SJCRH30 (cell line): ENCODE results near the gene DPP4. TPM values are rescaled to one million over a fixed set of nuclear protein-coding genes. Genes with fewer than 3 reads are reported as not detected.

Source experiments
- DNase-seq, 2 experiments: peaks; one replicate each; pipeline ENCODE4 v3.0.0-alpha.2; 2015 to 2020
- H3K27ac ChIP-seq: fragments of 250-450 bp; sonication (Bioruptor Pico); 2 replicates; pipeline ENCODE4 v1.5.1; 2020; ENCODE audit warnings: mild to moderate bottlenecking, moderate library complexity
- H3K27me3 ChIP-seq: fragments of 250-450 bp; sonication (Bioruptor Pico); 2 replicates; pipeline ENCODE4 v1.5.1; 2020; ENCODE audit warnings: mild to moderate bottlenecking, moderate library complexity
- H3K36me3 ChIP-seq: fragments of 250-450 bp; sonication (Bioruptor Pico); 2 replicates; pipeline ENCODE4 v1.5.1; 2020; ENCODE audit warnings: mild to moderate bottlenecking, moderate library complexity
- H3K4me1 ChIP-seq: fragments of 250-450 bp; sonication (Bioruptor Pico); 2 replicates; pipeline ENCODE4 v1.5.1; 2020; ENCODE audit warnings: mild to moderate bottlenecking, moderate library complexity
- H3K4me3 ChIP-seq: fragments of 250-450 bp; sonication (Bioruptor Pico); 2 replicates; pipeline ENCODE4 v1.5.1; 2020; ENCODE audit warnings: mild to moderate bottlenecking, moderate library complexity
- H3K9me3 ChIP-seq: fragments of 250-450 bp; sonication (Bioruptor Pico); replicated peaks from 2 replicates; pipeline ENCODE4 v1.5.1; 2020; ENCODE audit warnings: mild to moderate bottlenecking, moderate library complexity
- total RNA-seq: library from RNA; depleted of rRNA; stranded (reverse); fragments of >200 nt; shearing (Covaris generic); gene quantifications from 2 replicates; pipeline ENCODE4 v1.2.3, GENCODE V29; 2014

The DPP4 gene
- total RNA-seq, 1 experiment from 2014 or later, result not detected

- Histone ChIP-seq H3K4me1 (peaks cover 3% of the 10 kb centered on the region; the same call in 1 of the 2 replicates), H3K4me3 (no peak overlapping the region), H3K27ac (no peak overlapping the region), H3K9me3 (no peaks in the 10 kb centered on the region), H3K27me3 (no peaks in the 10 kb centered on the region), H3K36me3 (no peaks in the 10 kb centered on the region)
- DNase-seq, result no peak
Measured at GRCh38 chr2:162022290-162022945, 51.6 kb downstream of the DPP4 start.

DNA sequence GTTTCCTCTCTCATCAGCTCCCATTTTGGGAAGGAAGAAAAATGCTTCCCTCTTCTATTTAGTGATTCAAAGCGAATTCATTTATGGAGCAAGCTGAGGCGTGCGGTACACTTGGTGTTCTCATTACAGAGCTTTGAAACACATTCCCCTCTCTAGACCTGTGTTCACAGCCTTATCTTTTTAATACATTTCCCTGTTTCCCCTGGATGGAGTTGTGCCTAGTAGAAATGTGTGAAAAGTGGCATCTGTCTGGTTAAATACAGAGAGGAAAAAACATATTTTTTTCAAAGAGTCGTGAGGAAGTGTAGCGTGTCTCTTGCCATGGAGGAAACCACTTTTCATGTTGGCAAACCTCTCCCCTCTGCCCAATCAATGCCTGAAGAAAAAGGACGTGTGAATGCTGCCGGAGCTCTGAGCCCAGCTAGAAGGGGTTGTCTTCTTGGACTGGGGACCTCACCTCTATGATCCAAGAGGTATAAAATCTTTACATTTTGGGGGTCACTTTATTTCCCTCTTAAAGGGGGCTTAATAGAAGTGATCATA is 52.4 kb downstream of the DPP4 start:
- Histone ChIP-seq H3K4me3 (no peak overlapping the region), H3K9me3 (no peaks in the 10 kb centered on the region), H3K27ac (no peak overlapping the region), H3K36me3 (no peaks in the 10 kb centered on the region), H3K27me3 (no peaks in the 10 kb centered on the region), H3K4me1 (peaks cover 3% of the 10 kb centered on the region; the same call in 1 of the 2 replicates)
- DNase-seq, result no peak

DNA sequence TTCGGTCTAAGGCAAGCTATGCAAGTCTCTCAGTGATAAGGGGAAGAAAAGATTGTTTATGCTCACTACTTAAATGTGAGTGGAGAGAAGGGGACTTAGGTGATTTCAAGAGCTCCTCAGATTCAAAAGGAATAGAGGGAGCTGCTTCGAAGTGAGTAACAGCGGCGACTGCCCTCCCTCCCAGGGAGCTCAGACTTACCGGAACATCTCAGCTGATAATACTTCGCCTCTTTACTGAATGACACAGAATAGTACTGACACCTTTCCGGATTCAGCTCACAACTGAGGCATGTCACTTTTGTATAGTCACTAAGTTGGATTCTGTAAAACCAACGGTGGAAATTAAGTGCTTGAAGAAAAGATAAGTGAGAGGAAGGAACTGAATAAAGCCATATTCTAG is 55.5 kb downstream of the DPP4 start:
- Histone ChIP-seq H3K4me3 (no peak overlapping the region), H3K36me3 (no peaks in the 10 kb centered on the region), H3K9me3 (no peaks in the 10 kb centered on the region), H3K27me3 (0 out of 2 replicates have a peak, but pooled peaks cover 5% of the 10 kb centered on the region), H3K27ac (no peak overlapping the region), H3K4me1 (no peaks in the 10 kb centered on the region)
- no peak for DNase-seq

GRCh38 chr2:162017233-162017632 is 56.8 kb downstream of the DPP4 start:
- Histone ChIP-seq H3K4me1 (no peaks in the 10 kb centered on the region), H3K9me3 (no peaks in the 10 kb centered on the region), H3K27me3 (0 out of 2 replicates have a peak, but pooled peaks cover 5% of the 10 kb centered on the region), H3K4me3 (no peak overlapping the region), H3K27ac (no peak overlapping the region), H3K36me3 (no peaks in the 10 kb centered on the region)
- no peak for DNase-seq

DNA sequence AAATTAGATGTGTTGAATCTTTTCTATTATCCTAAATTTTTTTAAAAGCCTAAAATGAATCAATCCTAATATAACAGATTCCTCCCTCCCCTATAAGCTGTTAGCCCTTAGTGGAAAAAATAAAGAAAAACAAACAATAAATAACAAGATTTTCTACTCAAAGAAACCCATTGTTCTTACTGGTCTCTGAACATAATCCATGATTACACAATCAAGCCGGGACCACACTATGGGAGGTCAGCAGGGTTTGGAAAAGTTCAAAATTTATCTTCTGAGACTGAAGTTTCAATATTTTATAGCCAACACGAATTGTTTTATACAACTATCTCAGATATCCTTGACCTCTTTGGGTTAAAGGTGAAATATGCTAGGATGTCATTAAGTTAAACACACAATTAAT is 57.9 kb downstream of the DPP4 start:
- H3K9me3 ChIP-seq, result no peaks in the 10 kb centered on the region
- no peak for DNase-seq
- no peak overlapping the region for H3K4me3 ChIP-seq
- H3K4me1 ChIP-seq, result no peaks in the 10 kb centered on the region
- no peak overlapping the region for H3K27ac ChIP-seq
- H3K27me3 ChIP-seq, result 0 out of 2 replicates have a peak, but pooled peaks cover 5% of the 10 kb centered on the region
- H3K36me3 ChIP-seq, result no peaks in the 10 kb centered on the region

- H3K27me3 ChIP-seq, result 0 out of 2 replicates have a peak, but pooled peaks cover 5% of the 10 kb centered on the region
- DNase-seq, result no peak
- no peaks in the 10 kb centered on the region for H3K4me1 ChIP-seq
Measured at GRCh38 chr2:162014751-162015150, 59.3 kb downstream of the DPP4 start.

GRCh38 chr2:162013514-162014475 is 60.2 kb downstream of the DPP4 start:
- no peak for DNase-seq

More at GRCh38 chr2:162014751-162015150, 59.3 kb downstream of the DPP4 start:
- no peak overlapping the region for H3K4me3 ChIP-seq
- no peak overlapping the region for H3K27ac ChIP-seq
- H3K36me3 ChIP-seq, result no peaks in the 10 kb centered on the region
- no peaks in the 10 kb centered on the region for H3K9me3 ChIP-seq

DNA sequence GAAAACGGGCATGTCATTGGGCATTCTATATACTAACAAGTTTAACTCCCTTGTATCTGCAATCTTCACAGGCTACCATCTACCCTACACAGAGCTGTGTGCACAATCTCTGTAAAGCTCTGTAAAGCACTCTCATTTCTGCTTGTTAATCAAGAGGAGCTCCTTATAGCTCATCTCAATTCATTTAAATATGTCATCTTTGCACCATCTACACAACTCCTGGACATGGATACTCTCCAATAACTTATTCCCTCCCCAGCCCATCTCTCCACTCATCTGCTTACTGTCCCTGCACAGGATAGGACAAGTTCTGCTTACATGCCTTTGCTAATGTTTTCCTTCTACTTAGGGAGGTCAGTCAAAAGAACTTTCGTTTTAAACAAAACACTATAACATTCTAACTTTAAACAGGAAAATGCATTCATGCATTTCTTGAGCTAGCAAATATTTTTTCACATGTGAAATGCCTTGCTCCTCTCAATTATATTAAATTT is 61.4 kb downstream of the DPP4 start:
- no peak overlapping the region for H3K4me3 ChIP-seq
- 0 out of 2 replicates have a peak, but pooled peaks cover 5% of the 10 kb centered on the region for H3K27me3 ChIP-seq
- no peaks in the 10 kb centered on the region for H3K9me3 ChIP-seq
- H3K36me3 ChIP-seq, result no peaks in the 10 kb centered on the region
- H3K4me1 ChIP-seq, result no peaks in the 10 kb centered on the region
- DNase-seq, result no peak
- H3K27ac ChIP-seq, result no peak overlapping the region

More at GRCh38 chr2:162013514-162014475, 60.2 kb downstream of the DPP4 start:
- Histone ChIP-seq H3K4me3 (no peak overlapping the region), H3K27ac (no peak overlapping the region), H3K9me3 (no peaks in the 10 kb centered on the region), H3K36me3 (no peaks in the 10 kb centered on the region), H3K4me1 (no peaks in the 10 kb centered on the region), H3K27me3 (0 out of 2 replicates have a peak, but pooled peaks cover 5% of the 10 kb centered on the region)

- no peak for DNase-seq
- no peaks in the 10 kb centered on the region for H3K36me3 ChIP-seq
- no peak overlapping the region for H3K27ac ChIP-seq
- H3K9me3 ChIP-seq, result no peaks in the 10 kb centered on the region
- H3K4me3 ChIP-seq, result no peak overlapping the region
- H3K4me1 ChIP-seq, result no peaks in the 10 kb centered on the region
- 0 out of 2 replicates have a peak, but pooled peaks cover 5% of the 10 kb centered on the region for H3K27me3 ChIP-seq
Measured at GRCh38 chr2:162011706-162012564, 62.1 kb downstream of the DPP4 start.

DNA sequence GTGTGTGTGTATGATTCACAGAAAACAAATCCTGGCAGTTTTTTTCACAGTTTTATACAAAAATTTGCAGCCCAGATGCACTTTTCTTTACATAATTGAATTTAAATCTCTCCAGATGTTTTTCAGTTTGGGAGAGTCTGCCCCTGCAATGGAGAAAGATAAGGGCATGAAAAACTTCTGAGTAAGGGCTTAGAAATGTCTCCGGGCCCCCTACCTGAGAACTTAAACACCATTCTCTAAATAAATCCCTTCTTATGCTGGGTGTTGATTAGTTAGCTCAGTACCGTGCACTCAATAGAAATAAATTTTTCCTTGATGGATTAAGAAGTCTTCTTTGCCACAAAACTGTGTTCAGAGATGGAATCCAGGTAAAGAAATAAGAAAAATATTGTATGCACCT is 64.5 kb downstream of the DPP4 start:
- Histone ChIP-seq H3K27me3 (no peaks in the 10 kb centered on the region), H3K4me1 (no peaks in the 10 kb centered on the region), H3K27ac (no peak overlapping the region), H3K9me3 (no peaks in the 10 kb centered on the region), H3K36me3 (no peaks in the 10 kb centered on the region), H3K4me3 (no peak overlapping the region)
- no peak for DNase-seq

DNA sequence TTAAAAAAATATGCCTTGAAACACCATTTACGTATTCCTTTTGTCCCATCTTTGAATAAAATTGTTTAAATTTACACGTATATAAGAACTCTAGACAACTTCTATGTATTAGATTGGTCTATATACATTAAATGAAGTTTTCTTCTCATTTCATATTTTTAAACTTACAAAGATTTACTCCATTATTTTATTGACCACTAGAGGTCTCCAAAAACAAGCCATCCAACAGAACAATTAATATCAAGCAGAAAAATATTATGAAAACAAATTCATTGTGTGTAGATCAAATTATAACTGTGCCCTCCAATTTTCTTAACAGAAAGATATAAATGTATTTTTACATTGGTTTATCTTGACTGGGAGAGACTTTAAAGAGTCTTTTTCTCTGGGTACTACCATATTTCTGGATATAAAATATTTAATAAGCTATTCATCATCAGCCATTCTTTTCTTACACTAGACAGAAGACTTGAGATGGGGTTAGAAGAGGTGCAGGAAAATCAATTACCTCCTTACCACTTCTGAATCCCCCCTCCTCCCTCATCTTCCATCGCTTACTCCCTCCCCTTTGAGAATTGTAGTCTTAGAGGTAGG is 66.5 kb downstream of the DPP4 start:
- H3K9me3 ChIP-seq, result no peaks in the 10 kb centered on the region
- peak in 1 of 2 experiments; percentile 22 for DNase-seq
- no peak overlapping the region for H3K27ac ChIP-seq
- no peaks in the 10 kb centered on the region for H3K27me3 ChIP-seq
- no peaks in the 10 kb centered on the region for H3K36me3 ChIP-seq
- H3K4me3 ChIP-seq, result no peak overlapping the region
- no peaks in the 10 kb centered on the region for H3K4me1 ChIP-seq

- no peaks in the 10 kb centered on the region for H3K9me3 ChIP-seq
- no peaks in the 10 kb centered on the region for H3K36me3 ChIP-seq
Measured at GRCh38 chr2:162006337-162006736, 67.7 kb downstream of the DPP4 start.

GRCh38 chr2:162004031-162004430 is 70.0 kb downstream of the DPP4 start:
- H3K27me3 ChIP-seq, result no peaks in the 10 kb centered on the region
- no peak overlapping the region for H3K27ac ChIP-seq
- no peak for DNase-seq
- H3K4me1 ChIP-seq, result no peaks in the 10 kb centered on the region
- H3K4me3 ChIP-seq, result no peak overlapping the region
- H3K36me3 ChIP-seq, result no peaks in the 10 kb centered on the region
- no peaks in the 10 kb centered on the region for H3K9me3 ChIP-seq

More at GRCh38 chr2:162006337-162006736, 67.7 kb downstream of the DPP4 start:
- Histone ChIP-seq H3K27me3 (no peaks in the 10 kb centered on the region), H3K4me1 (no peaks in the 10 kb centered on the region), H3K27ac (no peak overlapping the region), H3K4me3 (no peak overlapping the region)
- no peak for DNase-seq
